SK-N-SH treated with all-trans-retinoic acid at 6 μM for 48 hours (cell line): ENCODE measurements around the gene CFAP74.

Source experiments
- BACH2 ChIP-seq: fragments of 250-450 bp; sonication (Bioruptor Pico); IDR thresholded peaks from 2 replicates; pipeline ENCODE4 v1.9.0; 2021; ENCODE audit warnings: mild to moderate bottlenecking, borderline replicate concordance
- CSDC2 ChIP-seq: fragments of 250-450 bp; sonication (Bioruptor Pico); IDR thresholded peaks from 2 replicates; pipeline ENCODE4 v1.5.0; 2020; ENCODE audit warnings: mild to moderate bottlenecking, moderate library complexity
- RARB ChIP-seq: fragments of 250-450 bp; sonication (Bioruptor Pico); IDR thresholded peaks from 2 replicates; pipeline ENCODE4 v1.8.0; 2021; ENCODE audit warnings: mild to moderate bottlenecking, moderate library complexity
- TCF4 ChIP-seq: fragments of 250-450 bp; sonication (Bioruptor Pico); IDR thresholded peaks from 2 replicates; pipeline ENCODE4 v1.8.0; 2021; ENCODE audit warnings: mild to moderate bottlenecking, moderate library complexity, borderline replicate concordance
- TOX ChIP-seq: fragments of 250-450 bp; sonication (Bioruptor Pico); IDR thresholded peaks from 2 replicates; pipeline ENCODE4 v1.8.0; 2021; ENCODE audit warnings: mild to moderate bottlenecking, moderate library complexity, borderline replicate concordance
- TF ChIP-seq, protein P1 (sequence below): fragments of 250-450 bp; sonication (Bioruptor Pico); IDR thresholded peaks from 2 replicates; pipeline ENCODE4 v1.8.0; 2020; ENCODE audit warnings: mild to moderate bottlenecking, moderate library complexity, borderline replicate concordance
- TF ChIP-seq, protein P2 (sequence below): fragments of 250-450 bp; sonication (Bioruptor Pico); IDR thresholded peaks from 2 replicates; pipeline ENCODE4 v1.5.1; 2020; ENCODE audit warnings: low read depth, mild to moderate bottlenecking, moderate library complexity
- TF ChIP-seq, protein P3 (sequence below): fragments of 250-450 bp; sonication (Bioruptor Pico); IDR thresholded peaks from 2 replicates; pipeline ENCODE4 v1.8.0; 2021; ENCODE audit warnings: low read depth, mild to moderate bottlenecking, moderate library complexity, borderline replicate concordance
- TF ChIP-seq, protein P4 (sequence below): fragments of 250-450 bp; sonication (Bioruptor Pico); IDR thresholded peaks from 2 replicates; pipeline ENCODE4 v1.5.1; 2021; ENCODE audit warnings: mild to moderate bottlenecking, moderate library complexity

DNA sequence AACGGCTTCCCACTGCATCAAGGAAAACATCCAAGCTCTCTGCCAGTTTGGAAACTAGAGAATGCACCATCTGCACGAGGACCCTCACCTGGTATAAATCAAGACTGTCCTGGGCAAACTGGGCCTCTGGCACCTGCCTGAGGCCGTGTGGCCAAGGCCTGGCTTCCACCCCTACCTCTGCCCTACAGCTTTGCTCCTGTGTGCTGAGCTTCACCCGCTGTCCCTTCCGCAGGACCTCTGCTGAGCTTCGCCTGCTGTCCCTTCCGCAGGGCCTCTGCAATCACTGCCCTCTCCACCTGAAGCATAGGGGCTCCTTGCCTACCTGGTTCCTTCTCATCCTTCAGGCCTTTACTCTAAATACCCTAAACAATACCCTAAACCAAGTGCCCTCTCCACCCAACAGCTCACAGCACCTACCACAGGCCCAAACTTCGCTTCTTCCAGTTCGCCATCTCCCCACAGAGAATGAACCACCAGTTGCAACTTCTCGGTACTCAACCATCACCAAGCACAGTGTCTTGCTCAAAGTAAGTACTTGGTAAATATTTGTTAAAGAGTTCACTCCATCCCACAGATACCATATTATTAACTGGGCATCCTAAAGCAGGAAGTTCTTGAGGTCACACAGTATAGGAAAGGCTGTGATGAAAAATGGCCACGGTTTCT lies 131.1 kb downstream of the CFAP74 start:
- TF ChIP-seq, protein P1, sequence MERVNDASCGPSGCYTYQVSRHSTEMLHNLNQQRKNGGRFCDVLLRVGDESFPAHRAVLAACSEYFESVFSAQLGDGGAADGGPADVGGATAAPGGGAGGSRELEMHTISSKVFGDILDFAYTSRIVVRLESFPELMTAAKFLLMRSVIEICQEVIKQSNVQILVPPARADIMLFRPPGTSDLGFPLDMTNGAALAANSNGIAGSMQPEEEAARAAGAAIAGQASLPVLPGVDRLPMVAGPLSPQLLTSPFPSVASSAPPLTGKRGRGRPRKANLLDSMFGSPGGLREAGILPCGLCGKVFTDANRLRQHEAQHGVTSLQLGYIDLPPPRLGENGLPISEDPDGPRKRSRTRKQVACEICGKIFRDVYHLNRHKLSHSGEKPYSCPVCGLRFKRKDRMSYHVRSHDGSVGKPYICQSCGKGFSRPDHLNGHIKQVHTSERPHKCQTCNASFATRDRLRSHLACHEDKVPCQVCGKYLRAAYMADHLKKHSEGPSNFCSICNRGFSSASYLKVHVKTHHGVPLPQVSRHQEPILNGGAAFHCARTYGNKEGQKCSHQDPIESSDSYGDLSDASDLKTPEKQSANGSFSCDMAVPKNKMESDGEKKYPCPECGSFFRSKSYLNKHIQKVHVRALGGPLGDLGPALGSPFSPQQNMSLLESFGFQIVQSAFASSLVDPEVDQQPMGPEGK (CRISPR knock-in tag), result no peak
- no peak for TF ChIP-seq TOX (CRISPR knock-in tag)
- no peak for TF ChIP-seq CSDC2
- no peak for TF ChIP-seq BACH2 (CRISPR knock-in tag)
- TF ChIP-seq TCF4 (CRISPR knock-in tag), result no peak
- TF ChIP-seq, protein P2, sequence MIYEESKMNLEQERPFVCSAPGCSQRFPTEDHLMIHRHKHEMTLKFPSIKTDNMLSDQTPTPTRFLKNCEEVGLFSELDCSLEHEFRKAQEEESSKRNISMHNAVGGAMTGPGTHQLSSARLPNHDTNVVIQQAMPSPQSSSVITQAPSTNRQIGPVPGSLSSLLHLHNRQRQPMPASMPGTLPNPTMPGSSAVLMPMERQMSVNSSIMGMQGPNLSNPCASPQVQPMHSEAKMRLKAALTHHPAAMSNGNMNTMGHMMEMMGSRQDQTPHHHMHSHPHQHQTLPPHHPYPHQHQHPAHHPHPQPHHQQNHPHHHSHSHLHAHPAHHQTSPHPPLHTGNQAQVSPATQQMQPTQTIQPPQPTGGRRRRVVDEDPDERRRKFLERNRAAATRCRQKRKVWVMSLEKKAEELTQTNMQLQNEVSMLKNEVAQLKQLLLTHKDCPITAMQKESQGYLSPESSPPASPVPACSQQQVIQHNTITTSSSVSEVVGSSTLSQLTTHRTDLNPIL, result no peak
- TF ChIP-seq, protein P3, sequence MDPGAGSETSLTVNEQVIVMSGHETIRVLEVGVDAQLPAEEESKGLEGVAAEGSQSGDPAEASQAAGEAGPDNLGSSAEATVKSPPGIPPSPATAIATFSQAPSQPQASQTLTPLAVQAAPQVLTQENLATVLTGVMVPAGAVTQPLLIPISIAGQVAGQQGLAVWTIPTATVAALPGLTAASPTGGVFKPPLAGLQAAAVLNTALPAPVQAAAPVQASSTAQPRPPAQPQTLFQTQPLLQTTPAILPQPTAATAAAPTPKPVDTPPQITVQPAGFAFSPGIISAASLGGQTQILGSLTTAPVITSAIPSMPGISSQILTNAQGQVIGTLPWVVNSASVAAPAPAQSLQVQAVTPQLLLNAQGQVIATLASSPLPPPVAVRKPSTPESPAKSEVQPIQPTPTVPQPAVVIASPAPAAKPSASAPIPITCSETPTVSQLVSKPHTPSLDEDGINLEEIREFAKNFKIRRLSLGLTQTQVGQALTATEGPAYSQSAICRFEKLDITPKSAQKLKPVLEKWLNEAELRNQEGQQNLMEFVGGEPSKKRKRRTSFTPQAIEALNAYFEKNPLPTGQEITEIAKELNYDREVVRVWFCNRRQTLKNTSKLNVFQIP (CRISPR knock-in tag), result no peak
- TF ChIP-seq RARB (CRISPR knock-in tag), result no peak
- TF ChIP-seq, protein P4, sequence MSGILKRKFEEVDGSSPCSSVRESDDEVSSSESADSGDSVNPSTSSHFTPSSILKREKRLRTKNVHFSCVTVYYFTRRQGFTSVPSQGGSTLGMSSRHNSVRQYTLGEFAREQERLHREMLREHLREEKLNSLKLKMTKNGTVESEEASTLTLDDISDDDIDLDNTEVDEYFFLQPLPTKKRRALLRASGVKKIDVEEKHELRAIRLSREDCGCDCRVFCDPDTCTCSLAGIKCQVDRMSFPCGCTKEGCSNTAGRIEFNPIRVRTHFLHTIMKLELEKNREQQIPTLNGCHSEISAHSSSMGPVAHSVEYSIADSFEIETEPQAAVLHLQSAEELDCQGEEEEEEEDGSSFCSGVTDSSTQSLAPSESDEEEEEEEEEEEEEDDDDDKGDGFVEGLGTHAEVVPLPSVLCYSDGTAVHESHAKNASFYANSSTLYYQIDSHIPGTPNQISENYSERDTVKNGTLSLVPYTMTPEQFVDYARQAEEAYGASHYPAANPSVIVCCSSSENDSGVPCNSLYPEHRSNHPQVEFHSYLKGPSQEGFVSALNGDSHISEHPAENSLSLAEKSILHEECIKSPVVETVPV, result no peak
